PC-9 (cell line): Measurements from ENCODE around the gene CD9. TPM values are rescaled to one million over a fixed set of nuclear protein-coding genes. Genes with fewer than 3 reads are reported as not detected.

Experiments used
- BruUV-seq: library from RNA; stranded (reverse); fragments of 400-500 nt; replicated peaks from 2 replicates; lab custom pipeline; 2021; lab: Mats Ljungman, UMichigan
- CTCF ChIA-PET: fragments of 300-600 bp; sonication (Branson Sonifier 250); formaldehyde crosslinking; loops from one replicate; lab custom pipeline; 2022; ENCODE audit warnings: antibody characterized with exemption; lab: Charles Lee
- POLR2A ChIA-PET: fragments of 300-600 bp; sonication (Branson Sonifier 250); formaldehyde crosslinking; loops from one replicate; lab custom pipeline; 2022; ENCODE audit warnings: antibody characterized with exemption; ENCODE audit not compliant: unreplicated experiment; lab: Charles Lee
- DNase-seq, 2 experiments: peaks; one replicate each; pipeline versions ENCODE4 v3.0.0 to v3.0.0-alpha.2; 2015 to 2022; ENCODE audit warnings: mixed read lengths in 1 of 2
- H2AFZ ChIP-seq: fragments of 200-600 bp; sonication (generic); 2 replicates; pipeline ENCODE4 v1.8.1; 2017; ENCODE audit warnings: antibody characterized with exemption
- H3F3A ChIP-seq: fragments of 200-600 bp; sonication (generic); 2 replicates; pipeline ENCODE4 v1.8.1; 2017; ENCODE audit warnings: antibody characterized with exemption, mild to moderate bottlenecking, low read depth; ENCODE audit not compliant: insufficient read depth
- H3K27ac ChIP-seq: fragments of 200-600 bp; sonication (generic); 2 replicates; pipeline ENCODE4 v1.6.1; 2016; ENCODE audit warnings: mixed run types
- H3K27me3 ChIP-seq: fragments of 200-600 bp; sonication (generic); 2 replicates; pipeline ENCODE4 v1.6.1; 2016; ENCODE audit warnings: low read depth, mixed run types; ENCODE audit not compliant: insufficient read depth
- H3K36me3 ChIP-seq: fragments of 200-600 bp; sonication (generic); 2 replicates; pipeline ENCODE4 v1.6.1; 2016; ENCODE audit warnings: low read depth, mixed run types
- H3K4me1 ChIP-seq: fragments of 200-600 bp; sonication (generic); replicated peaks from 2 replicates; pipeline ENCODE4 v1.6.1; 2016; ENCODE audit warnings: mixed run types; ENCODE audit not compliant: insufficient read depth
- H3K4me2 ChIP-seq: fragments of 200-600 bp; sonication (generic); 2 replicates; pipeline ENCODE4 v1.6.1; 2017; ENCODE audit warnings: mixed run types
- H3K4me3 ChIP-seq: fragments of 200-600 bp; sonication (generic); 2 replicates; pipeline ENCODE4 v1.6.1; 2016; ENCODE audit warnings: mixed run types
- H3K79me2 ChIP-seq: fragments of 200-600 bp; sonication (generic); 2 replicates; pipeline ENCODE4 v1.6.1; 2017; ENCODE audit warnings: low read depth, mixed run types
- H3K9me2 ChIP-seq: fragments of 200-600 bp; sonication (generic); 2 replicates; pipeline ENCODE4 v1.8.1; 2017; ENCODE audit warnings: mild to moderate bottlenecking; ENCODE audit not compliant: insufficient read depth
- H3K9me3 ChIP-seq: fragments of 200-600 bp; sonication (generic); 2 replicates; pipeline ENCODE4 v1.8.1; 2016; ENCODE audit warnings: low read depth; ENCODE audit not compliant: insufficient read depth
- H4K20me1 ChIP-seq: fragments of 200-600 bp; sonication (generic); 2 replicates; pipeline ENCODE4 v1.8.1; 2017; ENCODE audit not compliant: insufficient read depth
- CTCF ChIP-seq: fragments of 200-600 bp; sonication (generic); conservative IDR thresholded peaks from 2 replicates; pipeline ENCODE4 v1.6.1; 2017; ENCODE audit warnings: mixed run types, antibody characterized with exemption, mild to moderate bottlenecking, moderate library complexity
- EZH2 ChIP-seq: fragments of 200-600 bp; sonication (generic); IDR thresholded peaks from 2 replicates; pipeline ENCODE4 v1.8.0; 2017; ENCODE audit warnings: antibody characterized with exemption, low read depth
- intact Hi-C: fragments of 100-400 bp; cut with micrococcal nuclease; formaldehyde crosslinking; loops from one replicate; pipeline ENCODE4 v1.10.0; 2022; ENCODE audit not compliant: unreplicated experiment
- total RNA-seq: library from RNA; stranded (reverse); gene quantifications from 2 replicates; pipeline ENCODE4 v1.2.3, GENCODE V29; 2021

The CD9 gene
- total RNA-seq, 1 experiment from 2014 or later: 374 TPM

GRCh38 chr12:6215120-6215807, 15.1 kb downstream of the CD9 start:
- H4K20me1 ChIP-seq: no peaks in the 10 kb centered on the region
- 0 out of 2 replicates have a peak overlapping the region, but pooled peaks have one; percentile 14 for H2AFZ ChIP-seq
- H3K4me2 ChIP-seq: peak overlapping the region; percentile 76
- ChIA-PET CTCF (interaction anchor here (0.6 to 2.5 kb wide), 6 partner anchors 14 to 150 kb away, joined by 3 to 23 read pairs (median 8); no protein-coding TSS in a partner anchor), POLR2A (interaction anchor here (0.6 to 2.6 kb wide), 6 partner anchors 14 to 584 kb away, joined by 4 to 35 read pairs (median 6); partner anchors contain the start of gene CD9)
- H3F3A ChIP-seq: peaks cover 57% of the 10 kb centered on the region
- H3K4me1 ChIP-seq: peaks cover 79% of the 10 kb centered on the region
- peaks cover 87% of the 10 kb centered on the region for H3K79me2 ChIP-seq
- H3K9me2 ChIP-seq: no peaks in the 10 kb centered on the region
- H3K9me3 ChIP-seq: no peaks in the 10 kb centered on the region
- H3K27ac ChIP-seq: peak overlapping the region; percentile 95
- peak overlapping the region; percentile 32; the same call in 1 of the 2 replicates for H3K4me3 ChIP-seq
- TSS peak; percentile 96 for BruUV-seq
- intact Hi-C loops: loop anchor here (10.0 kb wide), 1 partner anchor 320 kb away; the partner anchor contains the start of gene GAPDH
- peak; percentile 57 to 65 for DNase-seq
- no peak for TF ChIP-seq EZH2
- no peak for TF ChIP-seq CTCF
- H3K36me3 ChIP-seq: peaks cover 17% of the 10 kb centered on the region; the same call in 1 of the 2 replicates
- H3K27me3 ChIP-seq: no peaks in the 10 kb centered on the region

- H3K4me3 ChIP-seq: peak overlapping the region; percentile 32; the same call in 1 of the 2 replicates
- H3K9me3 ChIP-seq: no peaks in the 10 kb centered on the region
- peak overlapping the region; percentile 14; the same call in 1 of the 2 replicates for H2AFZ ChIP-seq
- peak overlapping the region; percentile 95 for H3K27ac ChIP-seq
- no peaks in the 10 kb centered on the region for H4K20me1 ChIP-seq
- H3K27me3 ChIP-seq: no peaks in the 10 kb centered on the region
- peak overlapping the region; percentile 76 for H3K4me2 ChIP-seq
- intact Hi-C loops: loop anchor here (1.0 to 10.0 kb wide), 14 partner anchors 8 to 319 kb away; partner anchors contain the start of genes GAPDH, SCNN1A and VAMP1
- peaks cover 86% of the 10 kb centered on the region for H3K4me1 ChIP-seq
- CTCF ChIA-PET: interaction anchor here (0.9 to 2.5 kb wide), 4 partner anchors 13 to 123 kb away, joined by 3 to 23 read pairs (median 8); no protein-coding TSS in a partner anchor
- H3K9me2 ChIP-seq: no peaks in the 10 kb centered on the region
- TF ChIP-seq CTCF (no peak), EZH2 (no peak)
- no TSS peak for BruUV-seq
- POLR2A ChIA-PET: interaction anchor here (0.6 to 2.6 kb wide), 6 partner anchors 14 to 147 kb away, joined by 3 to 35 read pairs (median 6); partner anchors contain the start of gene CD9
- peaks cover 88% of the 10 kb centered on the region for H3K79me2 ChIP-seq
- peak; percentile 99 to 100 for DNase-seq
- peaks cover 62% of the 10 kb centered on the region for H3F3A ChIP-seq
- H3K36me3 ChIP-seq: peaks cover 22% of the 10 kb centered on the region; the same call in 1 of the 2 replicates
Observed at GRCh38 chr12:6215932-6216494, 15.8 kb downstream of the CD9 start.

- intact Hi-C loops: loop anchor here (1.0 to 10.0 kb wide), 14 partner anchors 8 to 318 kb away; partner anchors contain the start of genes GAPDH, SCNN1A and VAMP1
- Histone ChIP-seq H3K4me1 (peaks cover 92% of the 10 kb centered on the region), H2AFZ (no peak overlapping the region), H3K9me3 (no peaks in the 10 kb centered on the region), H3K27ac (peak overlapping the region; percentile 95), H3K4me2 (peak overlapping the region; percentile 71), H3K9me2 (no peaks in the 10 kb centered on the region), H3K79me2 (peaks cover 88% of the 10 kb centered on the region), H3K27me3 (no peaks in the 10 kb centered on the region), H3F3A (peaks cover 68% of the 10 kb centered on the region), H4K20me1 (no peaks in the 10 kb centered on the region), H3K36me3 (peaks cover 23% of the 10 kb centered on the region; the same call in 1 of the 2 replicates), H3K4me3 (no peak overlapping the region; the same call in 1 of the 2 replicates)
- TSS peak; percentile 31 for BruUV-seq
- no peak for DNase-seq
- ChIA-PET CTCF (interaction anchor here (0.6 to 2.5 kb wide), 2 partner anchors 12 to 62 kb away, joined by 14 to 23 read pairs; no protein-coding TSS in a partner anchor), POLR2A (interaction anchor here (0.6 to 0.8 kb wide), 4 partner anchors 17 to 152 kb away, joined by 4 to 22 read pairs (median 5); no protein-coding TSS in a partner anchor)
- TF ChIP-seq EZH2: no peak
- TF ChIP-seq CTCF: no peak
Observed at GRCh38 chr12:6216581-6216980, 16.4 kb downstream of the CD9 start.
